ENCODE measurements around the gene CLDN6. TPM values are rescaled to one million over a fixed set of nuclear protein-coding genes. Genes with fewer than 3 reads are reported as not detected.

The CLDN6 gene
- total and polyA plus RNA-seq, 2 of the 13 experiments (the other 11 are each of a cell fraction or from before 2014, with no cell fraction given): 5.9 to 7.6 TPM

GRCh38 chr16:2981177-2981898 lies 36.6 kb downstream of the CLDN6 start (continued):
- TF ChIP-seq BCL3 (CRISPR knock-in tag; IDR thresholded peaks at IDR 0.05) (no peak), ZBTB25 (CRISPR knock-in tag; IDR thresholded peaks at IDR 0.05) (peak; percentile 56), SRY (CRISPR knock-in tag; IDR thresholded peaks at IDR 0.05) (0 out of 2 replicates have a peak, but pooled peaks have one; percentile 21), KLF15 (CRISPR knock-in tag; IDR thresholded peaks at IDR 0.05; ENCODE audit: borderline replicate concordance) (peak; percentile 29; the same call in 1 of the 2 replicates), TSC22D2 (CRISPR knock-in tag; IDR thresholded peaks at IDR 0.05; ENCODE audit: borderline replicate concordance) (peak; percentile 37; the same call in 1 of the 2 replicates), RXRA (CRISPR knock-in tag; IDR thresholded peaks at IDR 0.05) (peak; percentile 70), GABPB1 (CRISPR knock-in tag; IDR thresholded peaks at IDR 0.05) (peak; percentile 91), YY1 (IDR thresholded peaks at IDR 0.05; ENCODE audit: insufficient read depth, insufficient replicate concordance, low read depth, low read length) (peak; percentile 59), PATZ1 (CRISPR knock-in tag; IDR thresholded peaks at IDR 0.05) (no peak; the same call in 1 of the 2 replicates), DBP (CRISPR knock-in tag; IDR thresholded peaks at IDR 0.05; ENCODE audit: not compliant biosample characterization) (no peak), ZNF577 (CRISPR knock-in tag; IDR thresholded peaks at IDR 0.05; ENCODE audit: borderline replicate concordance, low read depth) (no peak), POLR2A (IDR thresholded peaks at IDR 0.05; ENCODE audit: insufficient read depth in 1 of 2, low read depth in 2 of 2, low read length in 2 of 2) (peak; percentile 58), DRAP1 (CRISPR knock-in tag; IDR thresholded peaks at IDR 0.05) (peak; percentile 68), GZF1 (CRISPR knock-in tag; IDR thresholded peaks at IDR 0.05) (0 out of 2 replicates have a peak, but pooled peaks have one; percentile 41), HMGA1 (CRISPR knock-in tag; conservative IDR thresholded peaks at IDR 0.05) (no peak), POGK (CRISPR knock-in tag; conservative IDR thresholded peaks at IDR 0.05) (no peak), KDM1A (CRISPR knock-in tag; IDR thresholded peaks at IDR 0.05) (peak; percentile 72; the same call in 1 of the 2 replicates)
